Panc1 (cell line): ENCODE data around the gene DOCK4.

Source experiments
- CTCF ChIP-seq: fragments of 450-650 bp; IDR thresholded peaks from 2 replicates; pipeline ENCODE4 v1.5.1; 2017; ENCODE audit warnings: mild to moderate bottlenecking
- POLR2AphosphoS5 ChIP-seq: IDR thresholded peaks from 2 replicates; pipeline ENCODE4 v1.6.1; 2012; ENCODE audit warnings: mild to moderate bottlenecking, low read depth, low read length, moderate library complexity
- REST ChIP-seq, 2 experiments: IDR thresholded peaks; 2 replicates each; pipeline ENCODE4 v1.6.1; 2011 to 2012; ENCODE audit warnings: low read depth in 2 of 2, control low read depth in 1 of 2, low read length in 1 of 2, mild to moderate bottlenecking in 1 of 2, moderate library complexity in 1 of 2; ENCODE audit not compliant: insufficient read depth in 1 of 2
- SIN3A ChIP-seq: IDR thresholded peaks from 2 replicates; pipeline ENCODE4 v1.6.1; 2012; ENCODE audit warnings: low read depth, mild to moderate bottlenecking, low read length, moderate library complexity, borderline replicate concordance; ENCODE audit not compliant: insufficient read depth
- TCF7L2 ChIP-seq: IDR thresholded peaks from 2 replicates; pipeline ENCODE4 v1.6.1; 2011; ENCODE audit warnings: mild to moderate bottlenecking, low read depth, low read length, inconsistent platforms

- TF ChIP-seq CTCF (no peak), POLR2AphosphoS5 (no peak), TCF7L2 (no peak), SIN3A (no peak), REST (IDR thresholded peaks at IDR 0.05; ENCODE audit: insufficient read depth in 1 of 2, low read depth in 2 of 2, low read length in 1 of 2) (no peak)
Observed at GRCh38 chr7:112056409-112056808, 149.8 kb downstream of the DOCK4 start.
